OCI-LY7 (cell line): ENCODE data around the gene ZSWIM2. TPM values are rescaled to one million over a fixed set of nuclear protein-coding genes. Genes with fewer than 3 reads are reported as not detected.
"Not testable (repeated sequence)": the region's sequence is repeated elsewhere in the genome, so short reads cannot be mapped to it uniquely, and the experiment has no call there.

Experiments used
- BruUV-seq: library from RNA; stranded (reverse); fragments of 400-500 nt; replicated peaks from 2 replicates; lab custom pipeline; 2021; lab: Mats Ljungman, UMichigan
- CTCF ChIA-PET: fragments of 300-600 bp; sonication (Branson Sonifier 250); formaldehyde crosslinking; loops from one replicate; lab custom pipeline; 2022; ENCODE audit warnings: antibody characterized with exemption; ENCODE audit not compliant: unreplicated experiment; lab: Charles Lee
- POLR2A ChIA-PET: fragments of 300-600 bp; sonication (Branson Sonifier 250); formaldehyde crosslinking; loops from one replicate; lab custom pipeline; 2022; ENCODE audit warnings: antibody characterized with exemption; lab: Charles Lee
- DNase-seq: peaks from one replicate; pipeline ENCODE4 v3.0.0-alpha.2; 2015; ENCODE audit warnings: low spot score
- H2AFZ ChIP-seq: fragments of 200-600 bp; sonication (generic), shearing (Covaris generic); 2 replicates; pipeline ENCODE4 v1.6.1; 2014; ENCODE audit warnings: mild to moderate bottlenecking, antibody characterized with exemption, low read length, moderate library complexity
- H3K27ac ChIP-seq: fragments of 200-600 bp; sonication (generic); 2 replicates; pipeline ENCODE4 v1.5.1; 2014; ENCODE audit warnings: mixed run types, low read depth, mild to moderate bottlenecking, moderate library complexity, low read length, inconsistent platforms; ENCODE audit not compliant: poor library complexity, severe bottlenecking
- H3K36me3 ChIP-seq: fragments of 200-600 bp; sonication (generic); 2 replicates; pipeline ENCODE4 v1.6.1; 2014; ENCODE audit warnings: mild to moderate bottlenecking, antibody characterized with exemption, low read length, moderate library complexity, mixed read lengths; ENCODE audit not compliant: insufficient read depth
- H3K4me1 ChIP-seq: fragments of 200-600 bp; sonication (generic); 2 replicates; pipeline ENCODE4 v1.5.1; 2014; ENCODE audit warnings: mild to moderate bottlenecking, low read length; ENCODE audit not compliant: insufficient read depth, poor library complexity, severe bottlenecking
- H3K4me2 ChIP-seq: fragments of 200-600 bp; sonication (generic); 2 replicates; pipeline ENCODE4 v1.6.1; 2014; ENCODE audit warnings: mild to moderate bottlenecking, low read length
- H3K4me3 ChIP-seq: fragments of 200-600 bp; sonication (generic); 2 replicates; pipeline ENCODE4 v1.5.1; 2014; ENCODE audit warnings: mild to moderate bottlenecking, low read depth, low read length; ENCODE audit not compliant: poor library complexity, severe bottlenecking
- H3K79me2 ChIP-seq: fragments of 200-600 bp; sonication (generic); 2 replicates; pipeline ENCODE4 v1.6.1; 2016; ENCODE audit warnings: low read depth, mild to moderate bottlenecking, low read length, moderate library complexity, mixed read lengths; ENCODE audit not compliant: insufficient read depth
- H3K9me2 ChIP-seq: fragments of 200-600 bp; sonication (generic); 2 replicates; pipeline ENCODE4 v1.6.1; 2016; ENCODE audit warnings: mild to moderate bottlenecking, low read length, mixed read lengths; ENCODE audit not compliant: insufficient read depth
- H3K9me3 ChIP-seq: fragments of 200-600 bp; sonication (generic); 2 replicates; pipeline ENCODE4 v1.6.1; 2014; ENCODE audit warnings: mild to moderate bottlenecking, mixed run types, low read length, mixed read lengths
- H4K20me1 ChIP-seq: fragments of 200-600 bp; sonication (generic); 2 replicates; pipeline ENCODE4 v1.6.1; 2014; ENCODE audit warnings: mild to moderate bottlenecking, antibody characterized with exemption, low read length, moderate library complexity, mixed read lengths; ENCODE audit not compliant: insufficient read depth
- EZH2phosphoT487 ChIP-seq: fragments of 200-600 bp; sonication (generic); IDR thresholded peaks from 2 replicates; pipeline ENCODE4 v1.6.1; 2018; ENCODE audit warnings: low read depth, borderline replicate concordance, mild to moderate bottlenecking, mixed run types, antibody characterized with exemption, low read length, moderate library complexity, mixed read lengths
- intact Hi-C: fragments of 100-400 bp; cut with micrococcal nuclease; formaldehyde crosslinking; loops from one replicate; pipeline ENCODE4 v1.10.0; 2022; ENCODE audit not compliant: unreplicated experiment
- total RNA-seq, 2 experiments: library from RNA; depleted of rRNA in 1 of 2; stranded (reverse); fragments of >200 nt in 1 of 2; shearing (Covaris generic) in 1 of 2; gene quantifications; 2 replicates each; pipeline ENCODE4 v1.2.3, GENCODE V29; 2014 to 2022
- TF ChIP-seq, protein P1 (sequence below): fragments of 200-600 bp; sonication (generic); conservative IDR thresholded peaks from 2 replicates; pipeline ENCODE4 v1.5.1; 2014; ENCODE audit warnings: mild to moderate bottlenecking, antibody characterized with exemption, low read length, moderate library complexity, mixed read lengths

The ZSWIM2 gene
- total RNA-seq, 2 experiments from 2014 or later, result not detected

GRCh38 chr2:186820303-186820702, 28.7 kb downstream of the ZSWIM2 start:
- Histone ChIP-seq H3K36me3 (no peaks in the 10 kb centered on the region), H2AFZ (no peak overlapping the region), H3K27ac (no peak overlapping the region), H3K4me3 (no peak overlapping the region), H3K9me3 (no peaks in the 10 kb centered on the region), H3K4me2 (no peak overlapping the region), H3K4me1 (no peaks in the 10 kb centered on the region), H3K79me2 (no peaks in the 10 kb centered on the region), H4K20me1 (no peaks in the 10 kb centered on the region), H3K9me2 (no peaks in the 10 kb centered on the region)
- POLR2A ChIA-PET, result no interaction called here
- CTCF ChIA-PET, result no interaction called here
- no peak for TF ChIP-seq EZH2phosphoT487
- TF ChIP-seq, protein P1, sequence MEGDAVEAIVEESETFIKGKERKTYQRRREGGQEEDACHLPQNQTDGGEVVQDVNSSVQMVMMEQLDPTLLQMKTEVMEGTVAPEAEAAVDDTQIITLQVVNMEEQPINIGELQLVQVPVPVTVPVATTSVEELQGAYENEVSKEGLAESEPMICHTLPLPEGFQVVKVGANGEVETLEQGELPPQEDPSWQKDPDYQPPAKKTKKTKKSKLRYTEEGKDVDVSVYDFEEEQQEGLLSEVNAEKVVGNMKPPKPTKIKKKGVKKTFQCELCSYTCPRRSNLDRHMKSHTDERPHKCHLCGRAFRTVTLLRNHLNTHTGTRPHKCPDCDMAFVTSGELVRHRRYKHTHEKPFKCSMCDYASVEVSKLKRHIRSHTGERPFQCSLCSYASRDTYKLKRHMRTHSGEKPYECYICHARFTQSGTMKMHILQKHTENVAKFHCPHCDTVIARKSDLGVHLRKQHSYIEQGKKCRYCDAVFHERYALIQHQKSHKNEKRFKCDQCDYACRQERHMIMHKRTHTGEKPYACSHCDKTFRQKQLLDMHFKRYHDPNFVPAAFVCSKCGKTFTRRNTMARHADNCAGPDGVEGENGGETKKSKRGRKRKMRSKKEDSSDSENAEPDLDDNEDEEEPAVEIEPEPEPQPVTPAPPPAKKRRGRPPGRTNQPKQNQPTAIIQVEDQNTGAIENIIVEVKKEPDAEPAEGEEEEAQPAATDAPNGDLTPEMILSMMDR, result no peak
- intact Hi-C loops, result no loop called here
- no TSS peak for BruUV-seq
- DNase-seq, result no peak

DNA sequence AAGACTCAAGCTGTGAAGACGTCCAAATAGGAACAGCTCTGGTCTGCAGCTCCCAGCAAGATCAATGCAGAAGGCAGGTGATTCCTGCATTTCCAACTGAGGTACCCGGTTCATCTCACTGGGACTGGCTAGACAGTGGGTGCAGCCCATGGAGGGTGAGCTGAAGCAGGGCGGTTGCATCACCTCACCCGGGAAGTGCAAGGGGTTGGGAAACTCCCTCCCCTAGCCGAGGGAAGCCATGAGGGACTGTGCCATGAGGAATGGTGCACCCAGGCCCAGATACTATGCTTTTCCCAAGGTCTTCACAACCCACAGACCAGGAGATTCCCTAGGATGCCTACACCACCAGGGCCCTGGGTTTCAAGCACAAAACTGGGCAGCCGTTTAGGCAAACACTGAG, 37.2 kb downstream of the ZSWIM2 start:
- H2AFZ ChIP-seq, CTCF ChIA-PET, H3K27ac ChIP-seq, H3K36me3 ChIP-seq, POLR2A ChIA-PET, H3K9me3 ChIP-seq, H3K4me2 ChIP-seq, intact Hi-C loops, H4K20me1 ChIP-seq, H3K4me3 ChIP-seq, H3K79me2 ChIP-seq, H3K4me1 ChIP-seq, H3K9me2 ChIP-seq, DNase-seq, BruUV-seq: not testable (repeated sequence)

DNA sequence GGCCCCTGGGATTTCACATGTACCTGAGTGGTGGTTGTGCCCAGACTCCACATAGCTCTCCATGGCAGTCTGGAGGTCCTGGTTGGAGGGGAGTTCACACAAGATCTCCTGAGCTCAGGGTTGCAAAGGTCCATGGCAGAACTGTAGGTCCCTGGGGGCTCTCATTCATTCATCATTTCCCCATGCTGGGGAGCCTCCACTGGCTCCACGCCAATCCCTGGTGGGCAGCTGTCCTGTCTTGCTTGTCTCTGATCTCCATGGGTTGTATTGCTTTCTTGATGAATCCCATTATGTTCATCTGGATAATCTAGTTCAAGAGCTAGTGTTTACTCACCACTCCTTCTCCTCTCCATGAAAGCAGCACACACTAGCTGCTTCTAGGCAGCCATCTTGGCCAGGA, 42.4 kb downstream of the ZSWIM2 start:
- H3K4me2 ChIP-seq, result no peak overlapping the region
- no peak overlapping the region for H3K27ac ChIP-seq
- BruUV-seq, result no TSS peak
- no peak overlapping the region for H3K4me3 ChIP-seq
- no peaks in the 10 kb centered on the region for H3K9me2 ChIP-seq
- no peaks in the 10 kb centered on the region for H3K9me3 ChIP-seq
- H3K4me1 ChIP-seq, result no peaks in the 10 kb centered on the region
- CTCF ChIA-PET, result no interaction called here
- no peak overlapping the region for H2AFZ ChIP-seq
- no peaks in the 10 kb centered on the region for H3K36me3 ChIP-seq
- DNase-seq, result no peak
- intact Hi-C loops, result no loop called here
- POLR2A ChIA-PET, result interaction anchor here (0.6 kb wide), 1 partner anchor 71 kb away, joined by 3 read pairs; no protein-coding TSS in a partner anchor
- no peaks in the 10 kb centered on the region for H4K20me1 ChIP-seq
- no peaks in the 10 kb centered on the region for H3K79me2 ChIP-seq
- TF ChIP-seq, protein P1, result no peak
- no peak for TF ChIP-seq EZH2phosphoT487

GRCh38 chr2:186798604-186799003, 50.4 kb downstream of the ZSWIM2 start:
- POLR2A ChIA-PET, H3K79me2 ChIP-seq, H3K27ac ChIP-seq, H3K4me3 ChIP-seq, DNase-seq, H3K9me2 ChIP-seq, H3K4me2 ChIP-seq, H3K9me3 ChIP-seq, H3K4me1 ChIP-seq, H2AFZ ChIP-seq, intact Hi-C loops, H3K36me3 ChIP-seq, H4K20me1 ChIP-seq, BruUV-seq, CTCF ChIA-PET: not testable (repeated sequence)
